ENCODE data around the gene RBM17.
"Not testable (repeated sequence)": the region's sequence is repeated elsewhere in the genome, so short reads cannot be mapped to it uniquely, and the experiment has no call there.

Gene RBM17

DNA sequence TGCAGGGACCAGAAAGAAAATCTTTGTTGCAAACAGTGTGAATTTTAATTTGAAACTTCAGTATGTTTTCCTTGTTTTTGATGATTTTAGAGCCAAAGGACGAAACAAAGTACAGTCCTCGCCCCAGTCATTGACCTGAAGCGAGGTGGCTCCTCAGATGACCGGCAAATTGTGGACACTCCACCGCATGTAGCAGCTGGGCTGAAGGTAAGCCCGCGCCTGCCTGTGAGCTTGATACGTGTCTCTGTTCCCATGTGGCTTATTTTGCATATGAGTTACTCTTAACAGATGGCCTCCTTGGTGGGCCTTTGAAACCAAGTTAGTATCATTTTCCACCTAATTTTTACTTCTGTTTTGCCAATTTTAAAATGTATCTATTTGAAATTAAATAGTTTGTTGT is 12.3 kb downstream of the RBM17 start:
- TF ChIP-seq, protein P1, sequence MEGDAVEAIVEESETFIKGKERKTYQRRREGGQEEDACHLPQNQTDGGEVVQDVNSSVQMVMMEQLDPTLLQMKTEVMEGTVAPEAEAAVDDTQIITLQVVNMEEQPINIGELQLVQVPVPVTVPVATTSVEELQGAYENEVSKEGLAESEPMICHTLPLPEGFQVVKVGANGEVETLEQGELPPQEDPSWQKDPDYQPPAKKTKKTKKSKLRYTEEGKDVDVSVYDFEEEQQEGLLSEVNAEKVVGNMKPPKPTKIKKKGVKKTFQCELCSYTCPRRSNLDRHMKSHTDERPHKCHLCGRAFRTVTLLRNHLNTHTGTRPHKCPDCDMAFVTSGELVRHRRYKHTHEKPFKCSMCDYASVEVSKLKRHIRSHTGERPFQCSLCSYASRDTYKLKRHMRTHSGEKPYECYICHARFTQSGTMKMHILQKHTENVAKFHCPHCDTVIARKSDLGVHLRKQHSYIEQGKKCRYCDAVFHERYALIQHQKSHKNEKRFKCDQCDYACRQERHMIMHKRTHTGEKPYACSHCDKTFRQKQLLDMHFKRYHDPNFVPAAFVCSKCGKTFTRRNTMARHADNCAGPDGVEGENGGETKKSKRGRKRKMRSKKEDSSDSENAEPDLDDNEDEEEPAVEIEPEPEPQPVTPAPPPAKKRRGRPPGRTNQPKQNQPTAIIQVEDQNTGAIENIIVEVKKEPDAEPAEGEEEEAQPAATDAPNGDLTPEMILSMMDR (IDR thresholded peaks at IDR 0.05; ENCODE audit: low read depth, low read length) = no peak
- no peak overlapping the region for H3K4me3 ChIP-seq (ENCODE audit: low read depth, low read length)
- in situ Hi-C loops (cut with HindIII; ENCODE audit: low sequenced_read_pairs) = no loop called here
- DNase-seq (ENCODE audit: low read depth, low spot score) = no peak

DNA sequence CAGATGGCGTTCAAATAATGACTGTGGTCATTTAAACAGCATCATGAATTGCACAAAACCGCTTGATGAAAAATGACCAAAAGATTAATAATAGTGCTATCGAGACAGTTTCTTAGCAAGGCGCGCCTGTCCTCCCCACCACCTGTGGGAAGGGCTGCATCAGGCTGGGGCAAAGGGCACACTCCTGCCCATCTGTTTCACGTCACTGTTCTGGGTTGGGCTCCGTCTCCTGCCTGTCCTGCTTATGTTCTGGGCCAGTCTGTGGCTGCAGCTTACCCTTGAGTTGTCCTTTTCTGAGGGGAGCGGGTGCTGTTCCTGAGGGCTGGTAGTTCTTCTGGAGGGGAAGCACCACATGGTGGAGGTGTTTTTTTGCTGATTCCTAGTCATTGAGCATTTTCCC is 13.3 kb downstream of the RBM17 start:
- TF ChIP-seq, protein P1 (IDR thresholded peaks at IDR 0.05; ENCODE audit: low read depth, low read length) = no peak
- DNase-seq (ENCODE audit: low read depth, low spot score) = no peak
- in situ Hi-C loops (cut with HindIII; ENCODE audit: low sequenced_read_pairs) = no loop called here
- no peak overlapping the region for H3K4me3 ChIP-seq (ENCODE audit: low read depth, low read length)

DNA sequence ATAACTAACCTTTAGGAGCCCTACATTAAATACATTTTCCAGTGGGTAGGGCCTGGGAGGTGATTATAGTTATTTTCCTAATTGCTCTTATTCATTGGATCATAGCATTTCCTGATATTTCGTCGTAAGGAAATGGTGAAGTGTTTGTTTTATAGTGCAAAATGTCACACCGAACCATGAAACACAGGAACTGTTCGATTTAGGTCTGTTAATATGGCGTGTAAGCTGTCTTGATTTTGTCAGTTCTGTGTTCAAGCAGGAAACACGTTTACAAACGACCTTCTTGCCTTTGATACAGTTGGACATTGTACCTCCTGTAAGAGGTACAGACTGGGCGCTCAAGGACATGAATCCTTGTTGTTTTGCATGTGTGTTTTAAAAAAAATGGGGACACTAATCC is 14.8 kb downstream of the RBM17 start:
- in situ Hi-C loops (cut with HindIII; ENCODE audit: low sequenced_read_pairs) = no loop called here
- TF ChIP-seq, protein P1 (IDR thresholded peaks at IDR 0.05; ENCODE audit: low read depth, low read length) = no peak
- no peak for DNase-seq (ENCODE audit: low read depth, low spot score)
- no peak overlapping the region for H3K4me3 ChIP-seq (ENCODE audit: low read depth, low read length)

DNA sequence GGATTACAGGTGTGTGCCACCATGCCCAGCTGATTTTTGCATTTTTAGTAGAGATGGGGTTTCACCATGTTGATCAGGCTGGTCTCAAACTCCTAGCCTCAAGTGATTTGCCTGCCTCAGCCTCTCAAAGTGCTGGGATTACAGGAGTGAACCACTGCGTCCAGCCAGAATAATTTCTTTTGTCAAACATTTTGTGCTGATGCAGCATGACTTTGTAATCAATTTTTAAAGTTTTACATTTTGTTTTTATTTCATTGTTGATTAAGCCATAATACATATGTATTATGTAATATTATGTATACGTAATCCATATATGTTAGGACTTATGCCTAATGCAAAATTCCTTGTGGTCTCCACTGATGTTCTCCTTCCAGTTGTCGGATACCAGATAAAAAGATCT is 18.8 kb downstream of the RBM17 start:
- DNase-seq (ENCODE audit: low read depth, low spot score); in situ Hi-C loops (cut with HindIII; ENCODE audit: low sequenced_read_pairs); H3K4me3 ChIP-seq (ENCODE audit: low read depth, low read length): not testable (repeated sequence)

DNA sequence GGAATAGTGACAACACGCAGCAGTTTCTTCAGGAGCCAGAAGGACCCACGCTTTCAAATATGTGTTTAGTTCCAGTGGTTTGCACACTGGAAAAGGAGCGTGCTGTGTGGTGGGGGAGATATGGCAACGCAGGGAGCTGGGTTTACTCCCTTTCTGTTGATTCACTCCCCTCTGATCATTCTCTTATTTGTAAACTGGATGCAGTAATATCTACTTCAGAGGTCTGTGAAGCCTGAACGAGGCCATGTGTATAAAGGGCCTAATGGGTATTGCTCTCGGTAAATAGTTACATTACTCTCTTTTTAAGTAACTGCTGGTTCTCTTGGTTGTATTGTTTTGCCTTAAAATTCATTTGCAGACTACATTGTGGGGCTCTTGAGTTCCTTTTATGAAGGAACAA is 19.2 kb downstream of the RBM17 start:
- in situ Hi-C loops (cut with HindIII; ENCODE audit: low sequenced_read_pairs) = no loop called here
- no peak for DNase-seq (ENCODE audit: low read depth, low spot score)
- TF ChIP-seq, protein P1 (IDR thresholded peaks at IDR 0.05; ENCODE audit: low read depth, low read length) = no peak
- H3K4me3 ChIP-seq (ENCODE audit: low read depth, low read length) = no peak overlapping the region

DNA sequence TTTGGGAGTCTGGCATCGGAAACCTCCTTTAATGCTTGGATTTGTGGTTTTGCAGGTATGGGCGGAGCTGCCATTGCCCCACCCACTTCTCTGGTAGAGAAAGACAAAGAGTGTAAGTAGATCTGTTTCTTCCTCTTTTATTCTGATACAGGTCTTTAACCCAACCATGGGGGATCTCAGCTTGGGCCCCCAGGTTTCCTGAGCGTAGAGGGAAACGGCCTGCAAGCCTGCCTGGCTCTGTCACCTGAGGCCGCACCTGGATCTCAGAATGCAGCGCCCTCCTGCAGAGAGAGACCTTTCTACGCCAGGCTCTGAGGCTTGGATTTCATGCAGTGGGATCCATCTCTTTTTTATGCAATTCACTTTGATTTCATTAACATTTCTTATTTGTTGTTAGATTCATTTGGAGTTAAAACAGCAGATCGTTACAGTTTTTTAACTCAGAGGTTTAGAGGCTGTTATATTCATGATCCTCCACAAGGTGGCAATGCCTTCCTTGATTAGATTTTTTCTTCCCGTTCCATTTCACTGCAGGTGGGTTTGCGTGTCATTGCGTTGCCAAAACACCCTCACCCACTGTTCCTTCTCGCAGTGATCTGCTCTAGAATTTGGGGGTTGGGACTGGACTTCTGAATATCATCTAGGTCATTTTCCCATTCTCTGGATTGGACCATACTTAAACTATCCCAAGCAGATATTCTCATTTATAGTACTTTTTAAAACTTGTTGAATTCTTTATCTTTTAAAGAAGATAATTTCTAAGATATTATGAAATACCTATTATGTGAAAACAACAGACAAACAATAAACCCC is 20.0 kb downstream of the RBM17 start:
- DNase-seq (ENCODE audit: low read depth, low spot score) = peak; percentile 58
- in situ Hi-C loops (cut with HindIII; ENCODE audit: low sequenced_read_pairs) = no loop called here
- TF ChIP-seq, protein P1 (IDR thresholded peaks at IDR 0.05; ENCODE audit: low read depth, low read length) = peak; percentile 58
- H3K4me3 ChIP-seq (ENCODE audit: low read depth, low read length) = no peak overlapping the region

DNA sequence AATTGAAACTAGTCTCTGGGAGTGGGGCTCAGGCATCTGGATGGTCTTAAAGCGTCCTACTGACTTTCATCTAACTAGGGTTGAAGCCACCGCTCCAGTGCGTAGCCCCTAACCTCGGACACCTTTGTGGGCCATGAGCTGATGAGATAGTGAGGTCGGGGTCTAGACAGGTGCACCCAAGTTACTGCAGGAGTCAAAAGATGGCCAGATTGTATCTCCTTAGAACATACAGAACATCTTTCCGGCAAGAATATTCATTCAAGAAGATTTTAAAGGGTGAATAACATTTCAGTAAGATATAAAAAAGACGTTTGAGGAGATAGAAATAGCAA is 20.6 kb downstream of the RBM17 start:
- in situ Hi-C loops (cut with HindIII; ENCODE audit: low sequenced_read_pairs) = no loop called here
- no peak for DNase-seq (ENCODE audit: low read depth, low spot score)

More for the DNA sequence above, 20.6 kb downstream of the RBM17 start:
- TF ChIP-seq, protein P1 (IDR thresholded peaks at IDR 0.05; ENCODE audit: low read depth, low read length) = no peak
- no peak overlapping the region for H3K4me3 ChIP-seq (ENCODE audit: low read depth, low read length)
